ENCODE results near the gene ACSM2B. TPM values are rescaled to one million over a fixed set of nuclear protein-coding genes. Genes with fewer than 3 reads are reported as not detected.
"Not testable (repeated sequence)": the region's sequence is repeated elsewhere in the genome, so short reads cannot be mapped to it uniquely, and the experiment has no call there.

Gene ACSM2B, protein sequence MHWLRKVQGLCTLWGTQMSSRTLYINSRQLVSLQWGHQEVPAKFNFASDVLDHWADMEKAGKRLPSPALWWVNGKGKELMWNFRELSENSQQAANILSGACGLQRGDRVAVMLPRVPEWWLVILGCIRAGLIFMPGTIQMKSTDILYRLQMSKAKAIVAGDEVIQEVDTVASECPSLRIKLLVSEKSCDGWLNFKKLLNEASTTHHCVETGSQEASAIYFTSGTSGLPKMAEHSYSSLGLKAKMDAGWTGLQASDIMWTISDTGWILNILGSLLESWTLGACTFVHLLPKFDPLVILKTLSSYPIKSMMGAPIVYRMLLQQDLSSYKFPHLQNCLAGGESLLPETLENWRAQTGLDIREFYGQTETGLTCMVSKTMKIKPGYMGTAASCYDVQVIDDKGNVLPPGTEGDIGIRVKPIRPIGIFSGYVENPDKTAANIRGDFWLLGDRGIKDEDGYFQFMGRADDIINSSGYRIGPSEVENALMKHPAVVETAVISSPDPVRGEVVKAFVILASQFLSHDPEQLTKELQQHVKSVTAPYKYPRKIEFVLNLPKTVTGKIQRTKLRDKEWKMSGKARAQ
- not detected for polyA plus RNA-seq (2013, experiment 1 of 2)
- polyA plus RNA-seq (2013, experiment 2 of 2), result not detected

DNA sequence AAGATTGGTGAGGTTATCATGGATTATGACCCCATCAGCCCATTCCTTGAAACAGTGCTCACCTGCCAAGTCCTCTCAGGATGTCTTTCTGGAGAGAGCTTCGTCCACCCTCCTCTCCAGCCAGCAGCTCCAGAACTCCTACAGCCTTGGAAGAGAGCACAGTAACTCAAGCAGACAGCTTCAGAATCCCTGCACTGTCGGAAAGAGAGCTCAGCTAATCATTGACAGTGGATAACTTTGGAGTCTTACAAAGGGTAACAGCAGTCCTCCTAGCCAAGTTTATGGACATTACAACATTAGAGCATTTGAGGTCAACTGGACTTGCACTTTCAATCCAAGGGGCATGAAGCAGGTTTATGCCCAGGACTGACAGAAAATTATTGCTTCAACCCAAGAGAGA is at the start of gene ACSM2B:
Gene ACSM2B (minus strand): TSS at position 223 of the 400 bp plus-strand sequence. CDS start 11,522 bp downstream, outside the sequence.
- H3K27me3 ChIP-seq (ENCODE audit: insufficient read depth, low read length, poor library complexity); H3K56ac ChIP-seq (ENCODE audit: low read length); H4K8ac ChIP-seq (ENCODE audit: low read depth, low read length); H3K27ac ChIP-seq (ENCODE audit: low read depth, low read length); H3K79me2 ChIP-seq (ENCODE audit: control insufficient read depth, insufficient read depth, low read length); H3K4me3 ChIP-seq (ENCODE audit: low read length); H2AK5ac ChIP-seq (ENCODE audit: low read length); H3K4me1 ChIP-seq (ENCODE audit: control insufficient read depth, low read depth, low read length); H2BK120ac ChIP-seq (ENCODE audit: low read depth, low read length); H2BK5ac ChIP-seq (ENCODE audit: low read length); H3K18ac ChIP-seq (ENCODE audit: low read length); H3K4me2 ChIP-seq (ENCODE audit: low read length); H3K23ac ChIP-seq (ENCODE audit: low read length); H3K79me1 ChIP-seq (ENCODE audit: low read length); H3K36me3 ChIP-seq (ENCODE audit: control insufficient read depth, insufficient read depth, low read length); H4K5ac ChIP-seq (ENCODE audit: low read length); DNase-seq; H2BK15ac ChIP-seq (replicated peaks; ENCODE audit: low read depth); H3K9ac ChIP-seq (ENCODE audit: low read length); H3K4ac ChIP-seq (ENCODE audit: low read depth, low read length): not testable (repeated sequence)
- no CpG with 5 or more reads among the region's 2 CpGs for WGBS (ENCODE audit: extremely low coverage, insufficient coverage, low lambda C conversion rate)

DNA sequence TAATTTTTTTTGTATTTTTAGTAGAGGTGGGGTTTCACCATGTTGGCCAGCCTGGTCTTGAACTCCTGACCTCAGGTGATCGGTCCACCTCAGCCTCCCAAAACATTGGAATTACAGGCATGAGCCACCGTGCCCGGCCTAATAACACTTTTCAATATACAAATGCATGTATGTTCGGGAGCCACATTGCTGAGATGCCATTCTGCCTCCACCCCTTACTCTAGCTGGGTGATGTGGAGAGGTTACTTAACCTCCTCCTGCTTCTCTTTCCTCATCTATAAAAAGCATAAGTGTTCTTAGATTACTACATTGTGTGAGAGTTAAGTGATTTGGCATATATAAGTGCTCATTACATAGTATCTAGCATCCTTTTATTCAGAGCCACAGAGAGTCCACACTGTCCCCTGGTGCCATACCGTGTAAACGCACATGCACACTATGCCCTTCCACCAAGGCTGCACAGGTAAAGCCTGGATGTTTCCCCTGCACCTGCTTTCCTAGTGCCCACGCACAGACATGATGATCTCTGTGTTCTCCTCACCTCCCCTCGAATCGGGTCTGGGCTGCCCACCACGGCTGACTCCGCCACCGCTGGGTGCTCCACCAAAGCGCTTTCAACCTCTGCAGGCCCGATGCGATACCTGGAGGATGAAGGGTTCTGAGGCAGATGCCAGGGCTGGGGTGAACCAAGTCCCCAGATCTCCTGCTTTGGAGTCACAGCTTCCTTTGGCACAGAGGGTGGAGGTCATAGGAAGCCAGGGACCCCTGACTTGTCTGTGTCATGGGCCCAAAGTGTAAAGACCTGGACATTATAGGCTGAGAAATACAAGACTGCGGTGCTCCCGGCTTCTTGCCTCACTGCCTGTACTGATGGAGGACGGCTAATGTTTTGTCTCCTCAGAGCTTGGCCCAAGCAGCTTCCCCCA is 49.0 kb upstream of the ACSM2B start:
- no peaks in the 10 kb centered on the region for H3K27me3 ChIP-seq (ENCODE audit: insufficient read depth, low read length, poor library complexity)
- no peak overlapping the region for H2BK5ac ChIP-seq (ENCODE audit: low read length)
- WGBS (ENCODE audit: extremely low coverage, insufficient coverage, low lambda C conversion rate), result no CpG with 5 or more reads among the region's 18 CpGs
- H3K56ac ChIP-seq (ENCODE audit: low read length), result no peak overlapping the region
- no peak overlapping the region for H3K4me3 ChIP-seq (ENCODE audit: low read length)
- no peak overlapping the region for H3K18ac ChIP-seq (ENCODE audit: low read length)
- H3K4me1 ChIP-seq (ENCODE audit: control insufficient read depth, low read depth, low read length), result no peaks in the 10 kb centered on the region
- H3K27ac ChIP-seq (ENCODE audit: low read depth, low read length), result no peak overlapping the region
- H2AK5ac ChIP-seq (ENCODE audit: low read length), result no peak overlapping the region
- no peak for DNase-seq
- H3K9ac ChIP-seq (ENCODE audit: low read length), result no peak overlapping the region
- H4K5ac ChIP-seq (ENCODE audit: low read length), result no peak overlapping the region
- H2BK15ac ChIP-seq (replicated peaks; ENCODE audit: low read depth), result no peak overlapping the region
- H3K36me3 ChIP-seq (ENCODE audit: control insufficient read depth, insufficient read depth, low read length), result no peaks in the 10 kb centered on the region
- H3K4me2 ChIP-seq (ENCODE audit: low read length), result no peak overlapping the region
- H2BK120ac ChIP-seq (ENCODE audit: low read depth, low read length), result no peak overlapping the region
- H3K23ac ChIP-seq (ENCODE audit: low read length), result no peak overlapping the region
- H3K79me1 ChIP-seq (ENCODE audit: low read length), result no peaks in the 10 kb centered on the region
- H3K4ac ChIP-seq (ENCODE audit: low read depth, low read length), result no peak overlapping the region
- H4K8ac ChIP-seq (ENCODE audit: low read depth, low read length), result no peak overlapping the region
- H3K79me2 ChIP-seq (ENCODE audit: control insufficient read depth, insufficient read depth, low read length), result no peaks in the 10 kb centered on the region

DNA sequence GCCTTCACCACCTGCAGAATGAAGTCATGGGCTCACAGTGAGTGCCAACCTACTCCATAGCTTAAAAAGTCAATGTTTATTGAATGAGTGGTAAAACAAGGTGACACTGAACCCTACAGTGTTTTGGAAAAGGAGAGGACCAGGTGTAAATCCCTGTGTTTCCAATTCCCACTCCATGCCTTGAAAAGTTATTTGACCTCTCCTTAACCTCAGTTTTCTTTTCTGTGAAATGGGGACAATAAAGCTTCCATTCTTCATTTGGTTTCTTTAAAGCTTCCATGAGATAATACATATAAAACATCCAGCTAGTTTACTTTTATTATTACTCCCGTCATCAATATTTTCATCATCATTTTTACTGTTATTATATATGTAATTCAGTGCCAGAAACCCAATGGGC is 48.0 kb upstream of the ACSM2B start:
- no peaks in the 10 kb centered on the region for H3K4me1 ChIP-seq (ENCODE audit: control insufficient read depth, low read depth, low read length)
- H3K4me2 ChIP-seq (ENCODE audit: low read length), result no peak overlapping the region
- no peak overlapping the region for H3K23ac ChIP-seq (ENCODE audit: low read length)
- no peaks in the 10 kb centered on the region for H3K36me3 ChIP-seq (ENCODE audit: control insufficient read depth, insufficient read depth, low read length)
- no peak overlapping the region for H2BK15ac ChIP-seq (replicated peaks; ENCODE audit: low read depth)
- no peak overlapping the region for H3K4me3 ChIP-seq (ENCODE audit: low read length)
- H3K4ac ChIP-seq (ENCODE audit: low read depth, low read length), result no peak overlapping the region
- no peaks in the 10 kb centered on the region for H3K79me1 ChIP-seq (ENCODE audit: low read length)
- H2AK5ac ChIP-seq (ENCODE audit: low read length), result no peak overlapping the region
- no peak overlapping the region for H2BK120ac ChIP-seq (ENCODE audit: low read depth, low read length)
- H4K8ac ChIP-seq (ENCODE audit: low read depth, low read length), result no peak overlapping the region
- WGBS (ENCODE audit: extremely low coverage, insufficient coverage, low lambda C conversion rate), result 100% methylated on average over 1 of the region's 1 CpG
- no peak for DNase-seq
- H3K79me2 ChIP-seq (ENCODE audit: control insufficient read depth, insufficient read depth, low read length), result no peaks in the 10 kb centered on the region
- H3K18ac ChIP-seq (ENCODE audit: low read length), result no peak overlapping the region
- H3K27me3 ChIP-seq (ENCODE audit: insufficient read depth, low read length, poor library complexity), result no peaks in the 10 kb centered on the region
- H2BK5ac ChIP-seq (ENCODE audit: low read length), result no peak overlapping the region
- no peak overlapping the region for H3K9ac ChIP-seq (ENCODE audit: low read length)
- no peak overlapping the region for H3K56ac ChIP-seq (ENCODE audit: low read length)
- no peak overlapping the region for H4K5ac ChIP-seq (ENCODE audit: low read length)
- no peak overlapping the region for H3K27ac ChIP-seq (ENCODE audit: low read depth, low read length)

DNA sequence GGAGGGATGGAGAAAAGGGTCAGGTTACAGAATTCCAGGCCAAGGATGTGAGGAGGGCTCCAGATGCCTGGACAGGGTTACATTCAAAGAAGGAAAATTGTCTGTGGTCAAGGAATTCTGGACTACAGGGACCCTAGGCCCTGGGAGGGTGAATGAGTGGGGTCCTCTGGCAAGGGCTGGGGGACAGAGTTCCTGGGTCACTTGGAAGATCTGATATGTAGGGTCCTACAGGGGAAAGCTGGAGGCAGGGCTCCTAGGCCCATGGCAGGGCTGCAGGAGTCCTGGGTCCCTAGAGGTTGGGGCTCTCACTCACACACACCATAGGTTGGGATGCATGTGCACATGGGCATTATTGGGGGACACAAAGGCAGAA is 46.3 kb upstream of the ACSM2B start:
- no peak overlapping the region for H3K27ac ChIP-seq (ENCODE audit: low read depth, low read length)
- no peak overlapping the region for H2BK120ac ChIP-seq (ENCODE audit: low read depth, low read length)
- H2AK5ac ChIP-seq (ENCODE audit: low read length), result no peak overlapping the region
- no peaks in the 10 kb centered on the region for H3K4me1 ChIP-seq (ENCODE audit: control insufficient read depth, low read depth, low read length)
- no peak overlapping the region for H2BK5ac ChIP-seq (ENCODE audit: low read length)
- H3K9ac ChIP-seq (ENCODE audit: low read length), result no peak overlapping the region
- DNase-seq, result no peak
- no peak overlapping the region for H3K4me3 ChIP-seq (ENCODE audit: low read length)
- no peaks in the 10 kb centered on the region for H3K79me1 ChIP-seq (ENCODE audit: low read length)
- H3K27me3 ChIP-seq (ENCODE audit: insufficient read depth, low read length, poor library complexity), result no peaks in the 10 kb centered on the region
- H3K79me2 ChIP-seq (ENCODE audit: control insufficient read depth, insufficient read depth, low read length), result no peaks in the 10 kb centered on the region
- no peak overlapping the region for H2BK15ac ChIP-seq (replicated peaks; ENCODE audit: low read depth)
- no peak overlapping the region for H4K8ac ChIP-seq (ENCODE audit: low read depth, low read length)
- no peak overlapping the region for H3K4me2 ChIP-seq (ENCODE audit: low read length)
- no peaks in the 10 kb centered on the region for H3K36me3 ChIP-seq (ENCODE audit: control insufficient read depth, insufficient read depth, low read length)
- H3K4ac ChIP-seq (ENCODE audit: low read depth, low read length), result no peak overlapping the region
- no peak overlapping the region for H3K23ac ChIP-seq (ENCODE audit: low read length)
- H3K56ac ChIP-seq (ENCODE audit: low read length), result no peak overlapping the region
- no peak overlapping the region for H4K5ac ChIP-seq (ENCODE audit: low read length)
- H3K18ac ChIP-seq (ENCODE audit: low read length), result no peak overlapping the region

DNA sequence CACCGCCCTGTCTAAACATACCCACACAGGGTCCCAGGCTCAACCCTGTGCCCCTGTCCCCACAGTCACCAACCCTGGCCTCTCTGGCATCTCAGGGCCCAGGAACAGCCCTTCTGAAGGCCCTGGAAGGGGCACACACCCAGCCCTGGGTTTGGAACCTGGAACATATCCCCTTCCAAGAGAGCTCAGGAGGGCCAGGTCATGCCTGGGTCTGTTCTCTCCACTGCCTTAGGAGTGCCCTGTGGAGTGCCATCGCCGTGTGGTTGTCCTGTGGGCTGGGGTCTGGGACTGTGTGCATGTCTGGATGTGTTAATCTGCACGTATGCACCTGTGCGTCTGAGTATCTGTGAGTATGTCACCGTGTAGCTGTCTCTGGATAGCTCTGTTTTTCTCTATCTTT is 45.2 kb upstream of the ACSM2B start:
- H2BK15ac ChIP-seq (replicated peaks; ENCODE audit: low read depth), result no peak overlapping the region
- no peak overlapping the region for H2BK120ac ChIP-seq (ENCODE audit: low read depth, low read length)
- no peak overlapping the region for H3K9ac ChIP-seq (ENCODE audit: low read length)
- no peaks in the 10 kb centered on the region for H3K27me3 ChIP-seq (ENCODE audit: insufficient read depth, low read length, poor library complexity)
- no peak overlapping the region for H4K5ac ChIP-seq (ENCODE audit: low read length)
- no CpG with 5 or more reads among the region's 6 CpGs for WGBS (ENCODE audit: extremely low coverage, insufficient coverage, low lambda C conversion rate)
- H2AK5ac ChIP-seq (ENCODE audit: low read length), result no peak overlapping the region
- no peak overlapping the region for H3K4me3 ChIP-seq (ENCODE audit: low read length)
- H3K56ac ChIP-seq (ENCODE audit: low read length), result no peak overlapping the region
- H3K79me1 ChIP-seq (ENCODE audit: low read length), result no peaks in the 10 kb centered on the region
- no peaks in the 10 kb centered on the region for H3K36me3 ChIP-seq (ENCODE audit: control insufficient read depth, insufficient read depth, low read length)
- no peak overlapping the region for H4K8ac ChIP-seq (ENCODE audit: low read depth, low read length)
- no peak overlapping the region for H3K23ac ChIP-seq (ENCODE audit: low read length)
- H3K4me1 ChIP-seq (ENCODE audit: control insufficient read depth, low read depth, low read length), result no peaks in the 10 kb centered on the region
- no peak overlapping the region for H3K27ac ChIP-seq (ENCODE audit: low read depth, low read length)
- H3K18ac ChIP-seq (ENCODE audit: low read length), result no peak overlapping the region
- H2BK5ac ChIP-seq (ENCODE audit: low read length), result no peak overlapping the region
- no peak overlapping the region for H3K4ac ChIP-seq (ENCODE audit: low read depth, low read length)
- no peak overlapping the region for H3K4me2 ChIP-seq (ENCODE audit: low read length)
- H3K79me2 ChIP-seq (ENCODE audit: control insufficient read depth, insufficient read depth, low read length), result no peaks in the 10 kb centered on the region
- no peak for DNase-seq

Data from mesendoderm (in vitro differentiated cells).